ENCODE results near the gene GTPBP3.
A peak's percentile ranks its signal among the peaks of the same experiment; 100 is the strongest.

DNA sequence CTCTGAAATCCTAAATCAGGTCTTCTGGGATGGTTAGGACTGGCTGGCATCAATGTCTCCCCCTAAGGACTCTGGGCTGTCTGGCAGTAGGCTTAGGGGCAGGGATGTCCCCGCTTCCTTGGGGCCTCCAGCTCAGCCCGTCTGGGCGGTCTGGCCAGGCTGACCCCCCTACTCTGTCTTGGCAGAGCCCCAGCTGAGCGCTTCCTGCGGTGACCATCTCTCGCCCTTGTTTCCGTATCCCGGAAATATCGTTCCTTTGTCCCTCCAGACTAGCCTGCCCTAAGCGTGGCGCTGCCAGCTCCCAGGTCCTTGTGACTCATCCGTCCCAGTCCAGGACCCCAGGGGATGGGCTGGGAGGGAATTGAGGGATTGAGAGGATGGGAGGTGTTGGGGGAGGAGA lies 11.3 kb downstream of the GTPBP3 start:
- TF ChIP-seq, protein P1, sequence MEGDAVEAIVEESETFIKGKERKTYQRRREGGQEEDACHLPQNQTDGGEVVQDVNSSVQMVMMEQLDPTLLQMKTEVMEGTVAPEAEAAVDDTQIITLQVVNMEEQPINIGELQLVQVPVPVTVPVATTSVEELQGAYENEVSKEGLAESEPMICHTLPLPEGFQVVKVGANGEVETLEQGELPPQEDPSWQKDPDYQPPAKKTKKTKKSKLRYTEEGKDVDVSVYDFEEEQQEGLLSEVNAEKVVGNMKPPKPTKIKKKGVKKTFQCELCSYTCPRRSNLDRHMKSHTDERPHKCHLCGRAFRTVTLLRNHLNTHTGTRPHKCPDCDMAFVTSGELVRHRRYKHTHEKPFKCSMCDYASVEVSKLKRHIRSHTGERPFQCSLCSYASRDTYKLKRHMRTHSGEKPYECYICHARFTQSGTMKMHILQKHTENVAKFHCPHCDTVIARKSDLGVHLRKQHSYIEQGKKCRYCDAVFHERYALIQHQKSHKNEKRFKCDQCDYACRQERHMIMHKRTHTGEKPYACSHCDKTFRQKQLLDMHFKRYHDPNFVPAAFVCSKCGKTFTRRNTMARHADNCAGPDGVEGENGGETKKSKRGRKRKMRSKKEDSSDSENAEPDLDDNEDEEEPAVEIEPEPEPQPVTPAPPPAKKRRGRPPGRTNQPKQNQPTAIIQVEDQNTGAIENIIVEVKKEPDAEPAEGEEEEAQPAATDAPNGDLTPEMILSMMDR (IDR thresholded peaks at IDR 0.05) = no peak
- TF ChIP-seq POLR2A (IDR thresholded peaks at IDR 0.05) (no peak), POLR2AphosphoS5 (IDR thresholded peaks at IDR 0.05; ENCODE audit: insufficient read depth in 1 of 2, low read depth in 1 of 2) (peak in 1 of 2 donors; percentile 55)
